ENCODE measurements around the gene ING2.
"Not testable (repeated sequence)": the region's sequence is repeated elsewhere in the genome, so short reads cannot be mapped to it uniquely, and the experiment has no call there.

Gene ING2

DNA sequence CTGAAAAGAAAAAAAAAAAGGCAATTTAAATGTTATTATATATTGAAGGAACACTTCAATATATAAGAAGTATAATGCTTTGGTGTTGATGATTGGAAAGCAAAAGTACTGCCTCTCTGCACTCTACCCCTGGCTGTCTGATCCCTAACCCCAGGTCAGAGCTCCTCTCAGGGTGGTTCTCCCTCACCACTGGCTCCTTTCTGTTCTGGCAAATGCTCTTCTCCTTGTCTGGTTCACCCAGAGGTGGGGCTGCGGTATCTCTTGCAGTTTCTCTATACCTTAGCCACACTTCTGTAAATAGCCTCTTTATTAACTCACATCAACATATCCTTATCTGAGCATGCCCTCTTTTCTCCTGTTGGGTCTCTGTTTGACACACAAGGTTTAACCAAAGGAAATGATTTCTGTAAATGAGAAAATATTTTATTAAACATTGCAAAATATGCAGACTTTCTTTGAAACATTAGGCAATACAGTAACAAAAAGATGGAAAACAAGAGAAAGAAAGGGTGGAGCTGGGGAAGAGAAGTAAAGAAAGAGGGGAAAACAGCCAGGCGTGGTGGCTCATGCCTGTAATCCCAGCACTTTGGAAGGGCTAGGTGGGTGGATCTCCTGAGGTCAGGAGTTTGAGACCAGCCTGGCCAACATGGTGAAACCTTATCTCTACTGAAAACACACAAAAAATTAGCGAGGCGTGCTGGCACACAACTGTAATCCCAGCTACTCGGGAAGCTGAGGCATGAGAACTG, 45.7 kb downstream of the ING2 start:
- DNase-seq (ENCODE audit: low spot score) = no peak

DNA sequence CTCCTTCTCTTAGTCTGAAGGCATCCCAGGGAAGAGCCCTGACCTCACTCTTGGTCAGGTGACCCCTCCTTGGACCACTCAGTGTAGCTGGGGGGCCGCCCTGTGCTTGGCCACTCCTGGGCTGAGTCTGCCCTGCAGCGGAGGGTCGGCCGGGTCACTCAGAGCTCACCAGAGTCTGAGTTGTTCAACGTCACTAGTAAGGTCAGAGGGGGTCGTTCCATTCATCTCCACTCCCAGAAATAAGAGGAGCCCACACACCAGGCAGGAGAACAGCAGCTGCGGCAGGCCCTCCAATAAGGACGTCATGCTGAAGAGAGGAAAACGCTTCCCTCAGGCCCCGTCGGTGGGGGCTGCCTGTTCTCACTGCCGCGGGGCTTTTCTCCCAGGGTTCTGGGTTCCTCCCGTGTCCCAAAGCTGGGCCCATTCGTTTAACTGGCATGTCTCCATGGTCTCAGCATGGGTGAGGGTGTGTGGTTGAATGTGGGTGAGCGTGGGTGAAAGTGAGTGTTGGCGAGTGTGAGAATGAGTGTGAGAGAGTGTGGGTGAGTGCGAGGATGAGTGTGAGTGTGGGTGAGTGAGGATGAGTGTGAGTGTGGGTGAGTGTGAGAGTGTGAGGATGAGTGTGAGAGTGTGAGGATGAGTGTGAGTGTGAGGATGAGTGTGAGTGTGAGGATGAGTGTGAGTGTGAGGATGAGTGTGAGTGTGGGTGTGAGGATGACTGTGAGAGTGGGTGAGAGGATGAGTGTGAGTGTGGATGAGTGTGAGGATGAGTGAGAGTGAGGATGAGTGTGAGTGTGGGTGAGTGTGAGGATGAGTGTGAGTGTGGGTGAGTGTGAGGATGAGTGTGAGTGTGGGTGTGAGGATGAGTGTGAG, 47.7 kb downstream of the ING2 start:
- DNase-seq (ENCODE audit: low spot score) = no peak

DNA sequence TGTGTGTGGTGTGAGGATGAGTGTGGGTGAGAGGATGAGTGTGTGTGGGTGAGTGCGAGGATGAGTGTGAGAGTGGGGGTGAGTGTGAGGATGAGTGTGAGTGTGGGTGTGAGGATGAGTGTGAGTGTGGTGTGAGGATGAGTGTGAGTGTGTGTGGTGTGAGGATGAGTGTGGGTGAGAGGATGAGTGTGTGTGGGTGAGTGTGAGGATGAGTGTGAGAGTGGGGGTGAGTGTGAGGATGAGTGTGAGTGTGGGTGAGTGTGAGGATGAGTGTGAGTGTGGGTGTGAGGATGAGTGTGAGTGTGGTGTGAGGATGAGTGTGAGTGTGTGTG, 48.3 kb downstream of the ING2 start:
- not testable (repeated sequence) for DNase-seq (ENCODE audit: low spot score)

DNA sequence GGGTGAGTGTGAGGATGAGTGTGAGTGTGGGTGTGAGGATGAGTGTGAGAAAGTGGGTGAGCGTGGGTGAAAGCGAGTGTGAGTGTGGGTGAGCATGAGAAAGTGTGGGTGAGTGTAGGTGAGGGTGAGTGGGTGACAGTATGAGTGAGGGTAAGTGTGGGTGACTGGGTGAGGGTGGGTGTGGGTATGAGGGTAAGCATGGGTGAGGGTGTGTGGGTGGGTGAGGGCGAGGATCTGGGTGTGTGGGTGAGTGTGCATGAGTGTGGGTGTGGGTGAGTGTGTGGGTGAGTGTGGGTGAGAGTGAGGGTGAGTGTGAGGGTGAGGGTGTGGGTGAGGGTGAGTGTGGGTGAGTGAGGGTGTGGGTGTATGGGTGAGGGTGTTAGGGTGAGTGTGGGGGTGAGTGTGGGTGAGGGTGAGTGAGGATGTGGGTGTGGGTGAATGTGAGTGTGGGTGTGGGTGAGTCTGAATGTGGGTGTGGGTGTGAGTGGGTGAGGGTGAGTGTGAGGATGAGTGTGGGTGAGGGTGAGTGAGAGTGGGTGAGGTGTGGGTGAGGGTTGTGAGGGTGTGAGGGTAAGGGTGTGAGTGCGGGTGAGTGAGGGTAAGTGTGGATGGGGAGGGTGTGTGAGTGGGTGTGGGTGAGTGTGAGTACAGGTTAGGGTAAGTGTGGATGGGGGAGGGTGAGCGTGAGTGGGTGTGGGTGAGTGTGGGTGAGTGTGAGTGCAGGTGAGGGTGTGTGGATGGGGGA, 48.9 kb downstream of the ING2 start:
- no peak for DNase-seq (ENCODE audit: low spot score)

DNA sequence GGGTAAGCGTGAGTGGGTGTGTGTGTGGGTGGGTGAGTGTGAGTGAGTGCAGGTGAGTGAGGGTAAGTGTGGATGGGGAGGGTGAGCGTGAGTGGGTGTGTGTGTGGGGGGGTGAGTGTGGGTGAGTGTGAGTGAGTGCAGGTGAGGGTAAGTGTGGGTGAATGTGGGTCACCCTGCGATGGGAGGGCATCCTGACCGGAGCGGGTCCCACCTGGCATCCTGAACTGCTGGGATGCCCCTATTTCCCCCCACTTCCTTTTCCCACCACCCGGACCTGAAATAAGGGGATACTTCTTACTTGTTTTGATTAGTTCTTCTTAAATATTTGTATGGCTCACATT, 49.5 kb downstream of the ING2 start:
- no peak for DNase-seq (ENCODE audit: low spot score)

DNA sequence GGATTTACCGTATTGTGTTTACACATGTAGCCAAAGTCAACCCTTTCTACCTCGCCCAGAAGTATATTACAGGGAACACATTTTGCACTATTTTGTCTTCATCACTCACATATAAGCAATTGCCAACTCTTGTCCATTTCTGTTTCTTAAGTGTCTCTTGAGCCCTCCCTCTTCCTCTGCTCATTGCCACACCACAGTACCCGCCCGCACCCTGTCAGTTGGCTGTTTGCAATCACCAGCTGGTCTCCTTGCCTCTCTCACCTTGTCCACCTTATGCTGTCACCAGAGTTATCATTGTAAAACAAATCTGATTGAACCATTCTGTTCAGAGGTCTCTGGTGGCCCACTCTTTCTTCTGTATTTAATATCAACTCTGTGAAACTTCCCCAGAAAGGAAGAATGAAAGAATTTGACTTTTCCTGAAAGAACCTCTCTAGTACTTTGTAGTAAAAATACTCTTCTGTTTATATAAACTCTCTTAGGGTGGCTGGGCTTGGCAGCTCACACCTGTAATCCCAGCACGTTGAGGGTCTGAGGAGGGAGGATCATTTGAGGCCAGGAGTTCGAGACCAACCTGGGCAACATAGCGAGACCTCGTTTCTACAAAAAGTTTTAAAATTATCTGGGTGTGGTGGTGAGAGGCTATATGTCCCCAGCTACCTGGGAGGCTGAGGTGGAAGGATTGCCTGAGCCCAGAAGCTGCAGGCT, 50.2 kb downstream of the ING2 start:
- DNase-seq (ENCODE audit: low spot score) = no peak

DNA sequence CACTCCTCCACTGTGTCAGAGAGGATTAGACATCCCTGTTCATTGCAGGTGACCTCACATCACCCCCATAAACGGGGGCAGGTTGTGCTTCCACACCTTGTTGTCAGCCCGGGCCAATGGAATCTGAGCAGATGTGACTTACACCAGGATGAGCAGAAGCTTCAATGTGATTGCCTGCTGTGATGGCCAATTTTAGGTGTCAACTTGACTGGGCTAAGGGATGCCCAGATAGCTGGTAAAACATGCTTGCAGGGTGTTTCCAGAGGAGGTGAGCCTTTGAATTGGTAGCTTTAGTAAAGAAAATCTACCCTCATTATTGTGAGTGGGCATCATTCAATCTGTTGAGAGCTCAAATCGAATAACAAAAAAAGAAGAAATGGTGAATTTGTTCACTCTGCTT, 52.1 kb downstream of the ING2 start:
- no peak for DNase-seq (ENCODE audit: low spot score)

DNA sequence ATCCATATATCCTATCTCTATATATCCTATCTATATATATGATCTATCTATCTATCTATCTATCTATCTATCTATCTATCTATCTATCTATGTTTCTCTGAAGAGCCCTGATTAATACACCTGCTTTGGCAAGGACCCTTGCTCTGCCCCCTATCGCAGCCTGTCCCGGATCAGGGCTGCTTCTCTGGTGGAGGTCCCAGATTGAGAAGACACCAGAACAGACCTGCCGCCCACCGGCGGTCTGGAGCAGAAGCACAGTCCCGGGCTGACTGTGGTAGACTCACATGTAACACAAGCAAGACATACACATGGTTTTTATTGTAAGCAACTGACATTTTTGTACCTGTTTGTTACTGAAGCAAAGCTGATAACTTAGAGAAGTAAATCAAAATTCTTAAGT, 52.8 kb downstream of the ING2 start:
- DNase-seq (ENCODE audit: low spot score) = no peak

DNA sequence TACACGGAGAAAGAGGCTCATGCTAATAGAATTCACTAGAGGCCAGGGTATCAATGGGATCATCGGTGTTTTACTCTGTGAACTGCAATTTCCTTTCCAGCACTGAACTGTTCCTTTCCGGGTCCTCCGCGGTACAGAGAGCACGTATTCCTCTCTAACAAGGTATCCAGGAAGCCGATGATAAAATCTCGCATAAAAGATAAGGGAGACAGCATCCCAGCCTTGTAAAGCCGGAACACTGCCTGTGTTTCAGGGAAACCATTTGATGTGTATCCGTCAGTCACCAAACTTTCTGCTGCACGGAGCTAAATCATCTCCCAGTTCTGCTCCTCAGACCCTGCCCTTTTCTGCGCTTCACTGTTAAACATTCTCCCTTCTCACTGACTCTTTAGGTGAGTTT, 54.0 kb downstream of the ING2 start:
- no peak for DNase-seq (ENCODE audit: low spot score)

DNA sequence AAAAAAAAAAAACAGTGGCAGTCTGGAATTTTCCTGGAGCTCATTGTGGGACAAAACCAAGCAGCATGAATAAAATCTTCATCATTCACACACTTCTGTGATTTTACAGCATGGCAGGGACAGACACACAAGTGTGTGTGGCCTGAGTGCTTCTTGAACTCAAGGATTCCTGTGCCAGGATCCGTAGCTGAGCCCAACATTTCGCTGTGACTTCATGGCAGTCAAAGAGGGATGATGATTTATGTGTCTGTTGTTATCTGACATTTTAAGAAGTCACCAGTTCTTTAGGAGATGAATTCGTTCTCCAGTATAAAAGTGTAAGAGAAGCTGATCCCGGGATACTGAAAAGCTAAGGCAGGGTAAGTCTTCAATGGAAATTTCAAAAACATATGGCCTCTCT, 57.0 kb downstream of the ING2 start:
- no peak for DNase-seq (ENCODE audit: low spot score)

All from left forelimb (tissue), 1 donor.